ENCODE results near the gene P3R3URF.
A peak's percentile ranks its signal among the peaks of the same experiment; 100 is the strongest.

The P3R3URF gene

DNA sequence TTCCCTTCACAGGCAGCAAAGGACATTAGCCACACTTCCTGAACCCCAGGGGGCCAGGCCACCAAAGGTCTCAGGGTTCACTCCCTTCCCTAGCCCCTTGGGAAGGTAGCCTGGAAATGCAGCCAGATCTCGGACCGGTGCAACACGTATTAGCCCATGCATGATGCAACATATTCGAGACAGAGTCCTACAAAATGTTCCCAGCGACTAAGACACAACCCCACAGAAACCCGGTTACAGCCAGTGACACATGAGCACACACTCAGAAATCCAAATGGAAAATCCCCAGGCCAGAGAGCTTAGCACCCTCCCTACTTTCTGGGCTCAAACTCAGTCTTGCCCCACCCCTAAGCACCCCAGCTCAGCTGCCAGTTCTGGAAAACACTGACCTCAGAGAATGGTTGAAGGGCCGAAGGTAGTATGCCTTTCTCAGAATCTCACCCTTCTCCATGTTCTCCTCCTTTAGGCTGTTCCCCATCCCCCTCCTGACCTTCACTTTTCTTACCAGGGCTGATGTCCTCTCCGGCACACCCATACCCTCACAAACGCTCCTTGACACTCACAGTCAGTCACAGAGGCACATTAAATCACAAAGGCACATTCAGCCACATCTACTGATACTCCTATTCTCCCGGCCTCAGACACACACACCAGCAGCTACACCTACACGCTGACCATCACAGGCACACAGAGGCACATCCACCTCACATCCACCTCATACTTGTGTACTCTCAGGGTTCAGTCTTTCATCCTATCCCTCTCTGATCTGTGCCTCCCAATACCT lies 1.6 kb downstream of the P3R3URF start, which contains the start of gene TSPAN1:
Gene TSPAN1, plus strand, starts transcription at position 640 of the 784 bp plus-strand sequence. CDS start 6,021 bp downstream, outside the sequence.
- no peak for DNase-seq (ENCODE audit: low read depth in 1 of 2, low spot score in 1 of 2)

DNA sequence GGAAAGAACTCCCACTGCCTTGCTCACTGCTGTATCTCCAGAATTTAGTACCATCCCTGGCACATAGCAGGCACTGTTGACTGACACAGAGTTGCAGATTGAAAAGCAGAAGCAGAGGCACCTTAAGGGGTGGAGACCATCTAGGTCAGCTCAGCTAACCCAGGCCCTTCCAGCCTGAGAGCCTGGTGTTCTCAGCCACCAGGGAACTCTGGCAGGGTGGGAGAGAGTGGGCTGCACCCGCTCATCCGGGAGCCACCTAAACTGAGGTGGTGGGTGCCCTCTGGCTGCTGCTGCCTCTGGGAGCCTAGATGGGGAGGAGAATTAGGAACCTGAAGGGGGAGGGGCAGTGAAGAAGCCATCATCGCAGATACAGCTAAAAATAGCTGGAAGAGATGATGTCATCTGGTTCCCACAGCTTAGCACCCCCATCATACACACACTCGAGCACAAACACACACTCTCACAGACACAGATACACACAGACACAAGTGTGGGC lies 2.9 kb downstream of the P3R3URF start:
- DNase-seq (ENCODE audit: low read depth in 1 of 2, low spot score in 1 of 2): no peak

DNA sequence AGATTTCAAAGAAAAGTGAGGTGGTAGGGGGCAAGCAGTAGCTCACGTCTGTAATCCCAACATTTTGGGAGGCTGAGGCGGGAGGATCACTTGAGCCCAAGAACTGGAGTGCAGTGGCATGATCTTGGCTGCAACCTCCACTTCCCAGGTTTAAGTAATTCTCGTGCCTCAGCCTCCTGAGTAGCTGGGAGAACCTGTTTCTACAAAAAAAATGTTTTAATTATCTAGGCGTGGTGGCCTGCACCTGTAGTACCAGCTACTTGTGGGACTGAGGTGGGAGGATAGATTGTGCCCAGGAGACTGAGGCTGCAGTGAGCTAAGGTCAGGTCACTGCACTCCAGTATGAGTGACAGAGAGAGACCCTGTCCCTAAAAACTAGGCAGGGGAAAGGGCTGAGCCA lies 4.0 kb downstream of the P3R3URF start:
- no peak for DNase-seq (ENCODE audit: low read depth in 1 of 2, low spot score in 1 of 2)

DNA sequence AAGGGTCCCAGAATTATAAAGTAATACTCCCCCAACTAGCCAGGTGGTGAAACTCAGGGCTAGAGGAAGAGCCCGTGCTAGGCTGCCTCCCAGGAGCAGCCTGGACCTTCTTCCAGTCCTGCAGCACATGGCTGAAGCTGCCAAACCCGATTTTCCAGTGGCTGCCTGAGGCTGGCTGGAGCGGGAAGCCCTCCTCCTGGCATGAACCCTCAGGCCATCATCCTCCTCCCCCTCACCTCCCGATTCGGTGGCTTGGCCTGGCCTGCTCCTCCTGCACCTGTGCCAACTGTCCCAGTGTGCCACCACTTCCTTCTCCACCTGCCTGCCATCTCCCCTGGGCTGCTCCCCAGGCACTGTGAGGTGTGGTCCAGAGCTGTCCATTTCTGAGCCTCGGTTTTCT lies 4.4 kb downstream of the P3R3URF start:
- no peak for DNase-seq (ENCODE audit: low read depth in 1 of 2, low spot score in 1 of 2)

DNA sequence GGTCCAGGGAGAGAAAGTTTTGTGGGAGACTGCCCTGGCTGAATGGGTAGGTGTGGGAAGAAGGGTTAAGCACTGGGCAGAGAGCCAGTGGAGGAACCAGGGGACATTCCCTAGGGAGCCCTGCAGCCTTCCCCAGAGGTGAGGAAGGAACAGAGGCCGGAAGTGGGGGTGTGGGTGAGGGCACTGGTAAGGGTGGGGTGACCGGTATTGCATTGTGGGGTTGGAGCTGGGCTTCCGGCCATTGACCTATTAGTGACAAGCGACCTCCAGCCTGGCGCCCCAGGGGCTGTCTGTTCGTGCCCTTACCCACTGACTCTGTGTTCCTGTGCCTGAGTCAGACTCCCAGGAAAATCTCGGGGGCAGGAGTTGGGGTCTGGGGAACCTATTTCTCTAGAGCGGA lies 4.9 kb downstream of the P3R3URF start:
- no peak for DNase-seq (ENCODE audit: low read depth in 1 of 2, low spot score in 1 of 2)

DNA sequence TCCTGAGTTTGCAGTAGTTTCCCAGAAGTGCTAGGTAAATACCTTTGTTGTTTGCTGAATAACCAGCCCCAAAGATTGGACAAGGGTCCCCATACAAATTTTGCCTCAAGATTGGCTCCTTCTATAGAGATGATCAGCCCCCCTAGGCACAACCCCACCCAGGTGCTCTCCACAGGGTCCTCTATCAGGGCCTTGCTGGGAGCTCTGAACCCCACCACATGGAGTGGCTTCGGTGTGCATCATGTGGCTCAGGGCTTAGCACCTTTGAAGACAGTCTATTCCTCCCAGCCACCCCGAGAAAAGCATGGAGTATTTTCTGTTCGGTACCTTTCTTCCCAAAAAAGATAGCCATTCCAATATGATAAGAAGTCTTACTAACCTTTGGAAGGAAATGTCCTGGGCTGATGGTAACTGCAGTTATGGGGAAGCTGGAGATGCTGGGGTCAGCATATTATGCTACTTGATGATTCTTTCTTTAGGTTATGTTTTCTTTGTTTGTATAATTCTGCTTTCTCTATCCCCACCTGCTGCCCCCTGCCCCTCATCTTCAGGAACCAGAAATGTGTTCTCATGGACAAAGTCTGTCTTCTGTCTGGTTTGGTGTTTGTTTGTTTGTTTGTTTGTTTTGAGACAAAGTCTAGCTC lies 6.4 kb downstream of the P3R3URF start:
- no peak for DNase-seq (ENCODE audit: low read depth in 1 of 2, low spot score in 1 of 2)

DNA sequence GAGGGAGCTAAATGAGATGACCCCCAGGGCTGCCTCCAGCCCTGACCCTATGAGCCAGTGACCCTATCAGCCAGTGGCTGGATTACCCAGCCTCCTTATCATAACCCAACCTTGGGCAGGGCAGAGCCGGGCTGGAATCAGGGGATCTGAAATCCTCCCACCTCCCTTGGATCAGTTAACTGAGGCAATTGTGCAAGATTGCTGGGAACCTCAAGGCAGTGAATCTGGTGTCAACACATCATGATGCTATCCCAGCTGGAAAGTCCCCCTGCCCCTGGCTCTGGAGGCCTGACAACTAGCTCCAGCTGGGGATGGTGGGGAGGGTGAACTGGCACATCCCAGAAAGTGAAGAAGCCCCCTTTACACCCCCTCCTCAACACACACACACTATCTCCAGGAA lies 7.8 kb downstream of the P3R3URF start:
- DNase-seq (ENCODE audit: low read depth in 1 of 2, low spot score in 1 of 2): no peak

DNA sequence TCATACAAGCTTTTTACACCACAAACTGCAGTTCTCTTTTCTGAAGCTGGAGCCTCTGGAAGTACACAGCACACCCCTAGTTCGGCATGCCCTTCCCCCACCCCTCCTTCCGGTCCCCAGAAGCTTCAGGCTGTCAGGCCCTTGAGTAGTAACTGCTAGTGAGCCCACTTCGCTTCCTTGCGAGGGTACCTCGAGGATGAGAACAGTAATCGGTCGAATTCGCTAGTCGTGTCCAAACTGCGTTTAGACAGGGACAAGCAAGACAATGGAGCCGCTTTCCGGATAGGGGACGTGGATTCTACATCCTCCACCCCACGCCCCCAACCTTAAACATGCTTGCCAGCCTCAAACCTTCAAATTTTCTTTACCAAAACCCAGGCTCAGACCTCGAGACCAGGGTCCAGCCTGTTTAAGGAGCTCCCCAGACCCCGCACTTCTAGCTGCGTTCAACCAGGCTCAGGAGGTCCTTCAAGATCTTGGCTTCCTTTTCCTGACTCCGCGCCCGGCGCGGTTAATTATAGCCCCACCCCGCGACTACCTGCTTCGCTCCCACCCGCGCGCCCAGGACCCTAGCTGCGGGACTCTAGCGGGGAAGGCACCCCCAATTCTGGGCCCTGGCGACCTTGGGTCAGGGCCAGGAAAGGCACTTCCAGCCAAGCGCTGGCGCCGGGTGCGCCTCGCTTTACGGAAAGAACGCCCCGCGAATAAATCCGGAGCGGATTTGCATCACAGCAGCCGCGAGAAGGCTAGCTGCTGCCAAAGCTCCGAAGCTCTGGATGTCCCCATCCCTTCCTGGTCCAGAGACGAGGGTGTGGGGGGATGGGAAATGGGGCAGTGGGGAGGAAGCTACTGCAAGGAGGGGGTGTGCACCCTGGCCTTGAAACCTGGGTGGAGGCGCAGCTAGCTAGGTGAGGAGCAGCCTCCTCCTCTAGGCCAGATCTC lies 9.5 kb downstream of the P3R3URF start:
- DNase-seq (ENCODE audit: low read depth in 1 of 2, low spot score in 1 of 2): peak in 1 of 2 donors; percentile 16

DNA sequence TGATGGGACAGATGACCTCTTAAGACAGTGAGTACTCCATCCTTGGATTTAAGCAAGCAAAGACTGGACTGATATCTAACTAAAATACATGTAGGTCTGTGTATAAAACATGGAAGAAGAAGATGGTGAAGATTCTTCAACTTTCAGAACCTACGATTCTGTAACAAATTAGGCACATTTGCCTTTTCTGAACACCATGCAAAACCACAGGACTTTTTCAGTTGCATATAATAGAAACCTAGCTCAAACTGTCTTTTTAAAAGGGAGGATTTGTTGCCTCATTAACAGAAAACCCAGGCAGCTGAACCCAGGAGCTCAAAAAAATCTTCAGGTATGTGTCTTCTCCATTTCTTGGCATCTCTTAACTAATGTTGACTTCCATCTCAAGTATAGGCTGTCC lies 16.1 kb downstream of the P3R3URF start:
- no peak for DNase-seq (ENCODE audit: low read depth in 1 of 2, low spot score in 1 of 2)

DNA sequence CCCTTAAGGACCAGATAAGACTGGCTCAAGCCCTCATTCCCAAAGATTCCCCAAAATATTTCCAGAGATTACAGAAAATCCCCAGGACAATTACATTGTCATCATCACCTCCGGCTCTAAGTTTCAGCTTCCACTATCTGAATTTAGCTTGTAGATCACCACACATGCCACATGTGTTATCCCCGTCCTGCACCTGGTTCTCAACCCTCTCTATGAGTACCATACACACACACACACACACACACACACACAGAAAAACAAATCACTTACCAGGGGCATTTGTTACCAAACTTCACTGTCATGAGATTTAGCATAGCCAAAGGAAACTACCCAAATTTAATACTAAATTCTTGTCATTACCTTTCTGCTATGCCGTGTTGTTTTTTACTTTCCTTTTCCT lies 16.8 kb downstream of the P3R3URF start:
- DNase-seq (ENCODE audit: low read depth in 1 of 2, low spot score in 1 of 2): no peak

DNA sequence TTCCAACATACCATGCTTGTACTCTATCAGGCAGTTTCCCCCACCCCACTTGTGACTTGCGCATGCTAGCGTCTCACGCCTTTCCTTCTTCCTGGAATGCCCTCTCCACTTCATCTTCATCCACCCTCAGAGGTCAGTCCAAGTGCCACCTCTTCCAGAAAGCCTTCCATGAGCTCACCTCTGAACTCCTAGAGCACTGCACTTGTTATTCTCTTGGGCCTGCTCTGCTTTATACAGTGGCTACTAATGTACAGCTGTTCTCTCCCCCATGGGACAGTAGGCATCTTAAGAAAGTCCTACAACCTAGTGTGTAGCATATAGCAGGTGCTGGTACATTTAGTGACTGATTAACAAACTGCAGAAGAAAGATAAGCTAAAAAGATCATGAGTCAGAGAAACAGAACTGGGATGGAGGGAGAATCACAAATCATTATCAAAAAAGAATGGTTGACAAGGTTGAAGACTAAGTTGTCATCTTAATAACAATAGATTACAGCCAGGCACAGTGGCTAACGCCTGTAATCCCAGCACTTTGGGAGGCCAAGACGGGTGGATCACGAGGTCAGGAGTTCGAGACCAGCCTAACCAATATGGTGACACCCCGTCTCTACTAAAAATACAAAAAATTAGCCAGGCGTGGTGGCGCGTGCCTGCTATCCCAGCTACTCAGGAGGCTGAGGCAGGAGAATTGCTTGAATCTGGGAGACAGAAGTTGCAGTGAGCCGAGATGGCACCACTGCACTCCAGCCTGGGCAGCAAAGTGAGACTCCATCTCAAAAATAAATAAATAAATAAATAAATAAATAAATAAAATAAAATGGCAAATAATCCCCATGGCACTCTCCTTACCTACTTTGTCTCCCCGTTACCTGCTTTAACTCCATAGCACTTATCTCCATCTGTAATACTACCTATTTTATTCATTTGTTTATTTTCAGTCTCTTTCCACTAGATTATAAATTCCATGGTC lies 17.7 kb downstream of the P3R3URF start:
- DNase-seq (ENCODE audit: low read depth in 1 of 2, low spot score in 1 of 2): no peak

DNA sequence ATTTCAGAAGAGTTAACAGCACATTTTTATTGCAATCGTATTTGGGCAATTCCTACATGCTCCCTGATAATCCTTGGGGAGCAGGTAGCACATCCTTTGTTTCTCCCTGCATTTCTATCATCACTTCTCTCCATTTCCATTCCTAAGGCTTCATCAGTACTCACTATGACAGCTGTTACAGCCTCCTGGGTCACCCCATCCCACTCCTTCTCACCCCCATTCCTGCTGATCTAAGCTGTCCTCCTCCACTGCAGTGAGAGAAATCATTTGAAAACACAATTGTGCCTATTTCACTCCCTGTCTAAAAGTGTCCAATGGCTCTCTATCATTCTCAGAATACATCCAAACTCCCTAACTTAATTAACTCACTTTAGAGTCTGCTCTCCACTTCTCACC lies 18.4 kb downstream of the P3R3URF start:
- no peak for DNase-seq (ENCODE audit: low read depth in 1 of 2, low spot score in 1 of 2)

DNA sequence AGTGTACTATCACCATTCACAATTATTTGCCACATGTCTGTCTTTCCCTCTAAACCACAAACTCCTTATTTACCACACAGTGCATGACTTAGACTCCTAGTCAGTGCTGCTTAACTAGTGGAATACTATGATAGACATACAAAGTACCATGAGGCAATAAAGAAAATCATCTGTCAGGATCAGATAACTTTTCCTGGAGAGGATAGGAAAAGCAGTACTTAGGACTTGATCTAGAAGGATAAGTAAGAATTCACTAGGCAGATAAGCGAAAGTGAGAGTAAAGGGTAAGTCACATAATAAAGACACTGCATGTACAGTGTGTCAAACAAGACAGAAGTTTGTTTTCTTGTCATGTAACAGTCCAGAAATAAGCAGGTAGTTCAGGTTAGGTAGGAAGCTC lies 22.6 kb downstream of the P3R3URF start:
- DNase-seq (ENCODE audit: low read depth in 1 of 2, low spot score in 1 of 2): no peak

DNA sequence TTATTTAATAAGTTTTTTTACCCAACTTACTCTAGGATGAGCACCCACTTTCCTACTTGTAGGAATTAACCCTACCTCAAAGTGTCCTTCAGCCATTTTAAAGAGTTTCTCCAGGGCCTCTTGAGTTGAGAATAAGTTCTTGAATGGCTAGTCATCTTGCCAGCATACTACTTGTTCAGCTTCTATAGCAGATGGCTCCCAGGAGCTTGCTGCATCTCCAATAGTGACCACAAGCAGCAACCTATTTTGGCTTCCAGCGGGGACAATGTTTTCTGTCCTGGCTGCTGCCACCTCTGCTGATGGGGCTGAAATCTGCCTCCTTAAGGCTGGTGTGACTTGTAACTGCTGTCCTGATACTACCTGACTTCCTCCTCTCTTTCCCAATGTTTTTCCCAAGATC lies 23.1 kb downstream of the P3R3URF start:
- no peak for DNase-seq (ENCODE audit: low read depth in 1 of 2, low spot score in 1 of 2)

DNA sequence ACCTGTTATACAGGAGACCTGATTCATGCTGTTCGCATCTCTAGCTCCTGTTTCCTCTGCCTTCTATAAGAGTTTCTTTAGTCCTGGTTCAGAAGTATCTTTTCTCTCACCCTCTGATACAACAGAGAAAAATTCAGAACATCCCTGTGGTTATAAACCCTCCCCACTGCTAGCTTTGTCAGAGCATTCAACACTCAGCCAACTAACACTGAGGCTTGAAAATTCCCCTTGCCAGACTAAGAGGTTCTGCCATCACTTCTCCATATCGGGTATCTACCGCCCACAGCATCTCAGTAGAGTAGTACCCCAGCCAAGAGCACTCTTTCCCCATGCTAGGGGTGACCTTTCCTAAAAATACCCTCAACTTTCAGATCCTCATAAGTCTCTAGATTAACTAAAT lies 24.3 kb downstream of the P3R3URF start:
- no peak for DNase-seq (ENCODE audit: low read depth in 1 of 2, low spot score in 1 of 2)

DNA sequence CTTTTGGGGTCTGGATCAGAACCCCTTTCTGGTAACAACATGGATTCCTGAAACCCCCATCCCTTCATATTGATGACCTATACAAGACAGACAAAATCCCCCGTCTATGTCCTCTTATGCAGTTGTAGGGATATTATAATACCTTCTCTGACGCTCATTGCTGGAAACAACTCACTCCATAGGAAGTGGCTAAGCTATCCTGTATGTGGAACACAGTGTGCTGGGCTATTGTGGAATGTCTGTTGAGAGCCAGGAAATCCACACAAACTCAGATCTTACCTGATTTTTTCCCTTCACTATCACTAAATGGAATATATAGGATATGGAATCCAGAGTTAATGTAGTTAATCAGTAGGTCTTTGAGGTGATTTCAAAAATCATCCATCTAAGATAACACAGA lies 26.2 kb downstream of the P3R3URF start:
- no peak for DNase-seq (ENCODE audit: low read depth in 1 of 2, low spot score in 1 of 2)

DNA sequence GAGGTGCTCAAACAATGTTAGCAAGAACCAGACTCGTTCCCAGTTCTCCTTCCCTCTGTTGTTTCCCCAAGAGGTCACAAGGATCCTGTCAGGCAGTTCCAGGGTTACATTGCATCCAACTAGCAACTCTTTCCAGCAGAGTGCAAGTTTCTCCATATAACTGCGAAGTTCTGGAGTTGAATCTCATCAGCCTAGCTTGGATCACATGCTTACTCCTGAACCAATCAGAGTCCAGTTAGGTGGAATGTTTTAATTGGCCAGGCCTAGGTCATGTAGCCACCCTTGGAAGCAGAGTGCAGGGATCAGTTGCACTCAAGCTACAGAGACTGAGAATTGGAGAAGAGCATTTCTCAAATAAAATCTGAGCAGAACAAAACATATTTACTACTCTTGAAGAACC lies 28.0 kb downstream of the P3R3URF start:
- DNase-seq (ENCODE audit: low read depth in 1 of 2, low spot score in 1 of 2): no peak

DNA sequence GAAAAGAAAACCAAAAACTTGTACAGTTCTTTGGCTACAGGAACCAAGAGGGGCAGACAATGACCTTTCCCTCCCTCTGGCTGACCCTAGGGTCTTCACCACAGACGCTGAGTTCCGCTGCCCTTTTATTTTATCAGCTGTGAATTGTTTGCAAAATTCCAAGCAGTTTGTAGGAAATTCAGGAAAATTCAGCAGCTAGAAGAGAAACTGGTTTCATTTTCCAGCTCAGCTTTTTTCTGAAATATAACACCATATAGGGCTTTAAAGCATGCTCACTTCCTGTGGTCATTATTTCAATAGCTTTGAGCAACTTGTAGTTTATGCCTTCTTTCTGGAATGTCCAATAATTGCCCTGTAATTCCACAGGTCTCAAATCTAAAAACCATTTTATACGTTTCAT lies 38.4 kb downstream of the P3R3URF start:
- DNase-seq (ENCODE audit: low read depth in 1 of 2, low spot score in 1 of 2): no peak

DNA sequence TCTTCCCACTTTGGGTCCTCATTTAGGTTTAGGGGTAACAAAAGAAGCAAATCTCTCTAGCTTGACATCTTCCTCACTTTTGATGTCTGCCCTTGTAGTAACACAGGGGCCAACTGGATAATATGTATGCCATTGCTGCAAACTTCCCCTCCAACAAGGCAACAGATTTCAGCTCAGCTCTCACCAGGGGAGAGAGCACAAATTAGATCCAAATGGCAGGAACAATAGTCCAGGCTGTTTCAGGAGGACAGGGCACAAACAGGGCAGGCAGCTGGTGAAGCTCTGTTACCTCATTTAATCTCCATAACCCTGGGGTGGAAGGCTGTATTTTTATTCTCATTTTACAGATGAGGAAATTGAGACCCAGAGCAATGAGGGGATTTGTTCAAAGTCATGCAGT lies 39.6 kb downstream of the P3R3URF start:
- no peak for DNase-seq (ENCODE audit: low read depth in 1 of 2, low spot score in 1 of 2)

DNA sequence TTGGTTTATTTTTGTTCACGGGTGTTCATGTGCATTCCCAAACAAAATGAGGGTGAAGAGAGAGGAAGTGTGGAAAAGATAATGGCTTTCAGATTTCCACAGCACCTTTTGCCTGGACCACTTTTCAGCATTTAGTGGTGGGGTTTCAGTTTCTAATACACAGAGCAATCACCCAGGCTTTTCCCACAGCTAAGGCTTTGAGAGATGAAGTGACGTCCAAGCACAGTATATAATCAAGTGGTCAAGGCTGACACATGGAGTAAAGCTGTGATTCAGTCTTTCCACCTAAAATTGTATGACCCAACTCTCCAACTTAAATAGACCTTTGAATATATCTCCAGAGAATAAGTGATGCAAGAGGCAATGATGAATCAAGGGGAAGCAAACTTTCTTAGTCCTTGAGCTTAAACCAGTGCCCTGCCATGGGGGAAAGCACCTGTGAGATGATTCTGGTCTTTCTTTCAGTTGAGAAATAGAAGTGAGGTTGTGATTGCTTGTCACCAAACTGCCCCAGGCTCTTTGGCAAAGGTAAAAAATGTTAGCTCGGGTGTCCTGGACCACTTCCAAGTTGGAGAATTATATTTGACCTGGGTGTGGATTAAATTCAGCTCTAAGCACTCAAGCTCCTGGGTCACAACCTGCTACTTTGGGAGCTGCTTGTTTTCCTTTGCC lies 41.5 kb downstream of the P3R3URF start:
- DNase-seq (ENCODE audit: low read depth in 1 of 2, low spot score in 1 of 2): no peak
